H9 (cell line): ENCODE data around the gene ZNF627. TPM values are rescaled to one million over a fixed set of nuclear protein-coding genes. Genes with fewer than 3 reads are reported as not detected.

Experiments used
- DNase-seq: peaks from one replicate; pipeline ENCODE4 v3.0.0-alpha.2; 2017
- H2AFZ ChIP-seq: one replicate; pipeline ENCODE4 v1.6.1; 2013; ENCODE audit warnings: mild to moderate bottlenecking, low read length, control low read depth, moderate library complexity
- H2AK5ac ChIP-seq: 2 replicates; pipeline ENCODE4 v1.6.1; 2013; ENCODE audit warnings: low read length, control low read depth, mixed read lengths; ENCODE audit not compliant: insufficient read length
- H2BK120ac ChIP-seq: one replicate; pipeline ENCODE4 v1.6.1; 2013; ENCODE audit warnings: low read depth, mild to moderate bottlenecking, low read length, control low read depth, inconsistent platforms; ENCODE audit not compliant: poor library complexity, severe bottlenecking
- H2BK12ac ChIP-seq: 2 replicates; pipeline ENCODE4 v1.6.1; 2013; ENCODE audit warnings: low read length, control low read depth, mixed read lengths, low read depth; ENCODE audit not compliant: insufficient read length
- H2BK15ac ChIP-seq: 2 replicates; pipeline ENCODE4 v1.6.1; 2013; ENCODE audit warnings: low read depth, low read length, control low read depth
- H2BK20ac ChIP-seq: one replicate; pipeline ENCODE4 v1.6.1; 2013; ENCODE audit warnings: low read depth, mild to moderate bottlenecking, low read length, control low read depth, inconsistent platforms; ENCODE audit not compliant: poor library complexity, severe bottlenecking
- H2BK5ac ChIP-seq: 2 replicates; pipeline ENCODE4 v1.6.1; 2013; ENCODE audit warnings: low read length, control low read depth, mixed read lengths; ENCODE audit not compliant: insufficient read length
- H3K14ac ChIP-seq: 2 replicates; pipeline ENCODE4 v1.6.1; 2013; ENCODE audit warnings: low read length, control low read depth; ENCODE audit not compliant: insufficient read depth
- H3K18ac ChIP-seq: 2 replicates; pipeline ENCODE4 v1.6.1; 2013; ENCODE audit warnings: low read depth, mild to moderate bottlenecking, mixed read lengths, low read length, control low read depth; ENCODE audit not compliant: insufficient read length
- H3K23ac ChIP-seq: 2 replicates; pipeline ENCODE4 v1.6.1; 2013; ENCODE audit warnings: low read length, control low read depth, mixed read lengths, low read depth; ENCODE audit not compliant: insufficient read length
- H3K23me2 ChIP-seq: 2 replicates; pipeline ENCODE4 v1.6.1; 2013; ENCODE audit warnings: low read depth, mild to moderate bottlenecking, mixed read lengths, low read length, control low read depth; ENCODE audit not compliant: insufficient read length, poor library complexity, severe bottlenecking
- H3K27ac ChIP-seq: 2 replicates; pipeline ENCODE4 v1.5.1; 2013; ENCODE audit warnings: low read length, control low read depth, mixed read lengths, low read depth; ENCODE audit not compliant: insufficient read length
- H3K27me3 ChIP-seq: 2 replicates; pipeline ENCODE4 v1.6.1; 2013; ENCODE audit warnings: low read length, control low read depth, inconsistent platforms; ENCODE audit not compliant: insufficient read depth
- H3K4ac ChIP-seq: 2 replicates; pipeline ENCODE4 v1.6.1; 2013; ENCODE audit warnings: low read depth, mild to moderate bottlenecking, control low read depth, inconsistent platforms, low read length, moderate library complexity
- H3K4me1 ChIP-seq: 2 replicates; pipeline ENCODE4 v1.6.1; 2013; ENCODE audit warnings: low read length, control low read depth, inconsistent platforms; ENCODE audit not compliant: insufficient read depth
- H3K4me2 ChIP-seq: 2 replicates; pipeline ENCODE4 v1.6.1; 2013; ENCODE audit warnings: low read length, control low read depth, mixed read lengths; ENCODE audit not compliant: insufficient read length, insufficient read depth
- H3K56ac ChIP-seq: 2 replicates; pipeline ENCODE4 v1.6.1; 2013; ENCODE audit warnings: low read depth, mild to moderate bottlenecking, mixed read lengths, low read length, control low read depth; ENCODE audit not compliant: insufficient read length
- H3K79me1 ChIP-seq: 2 replicates; pipeline ENCODE4 v1.6.1; 2013; ENCODE audit warnings: low read depth, mild to moderate bottlenecking, moderate library complexity, low read length, control low read depth, inconsistent platforms; ENCODE audit not compliant: insufficient read depth, poor library complexity, severe bottlenecking
- H3K79me2 ChIP-seq: 2 replicates; pipeline ENCODE4 v1.6.1; 2013; ENCODE audit warnings: low read length, control low read depth, inconsistent platforms; ENCODE audit not compliant: insufficient read depth
- H3K9ac ChIP-seq: 2 replicates; pipeline ENCODE4 v1.6.1; 2013; ENCODE audit warnings: low read length, control low read depth, mixed read lengths; ENCODE audit not compliant: insufficient read length; ENCODE audit errors: extremely low read depth
- H3K9me3 ChIP-seq: one replicate; pipeline ENCODE4 v1.6.1; 2013; ENCODE audit warnings: low read depth, low read length, inconsistent platforms; ENCODE audit not compliant: control insufficient read depth
- H3T11ph ChIP-seq: one replicate; pipeline ENCODE4 v1.6.1; 2013; ENCODE audit warnings: mild to moderate bottlenecking, low read length, control low read depth, inconsistent platforms
- H4K20me1 ChIP-seq: one replicate; pipeline ENCODE4 v1.6.1; 2013; ENCODE audit not compliant: control insufficient read depth, insufficient read length, insufficient read depth
- H4K5ac ChIP-seq: 2 replicates; pipeline ENCODE4 v1.6.1; 2013; ENCODE audit warnings: low read depth, mild to moderate bottlenecking, mixed read lengths, low read length, control low read depth; ENCODE audit not compliant: insufficient read length
- H4K8ac ChIP-seq: replicated peaks from 2 replicates; pipeline ENCODE4 v1.6.1; 2013; ENCODE audit warnings: low read length, control low read depth, mixed read lengths, low read depth; ENCODE audit not compliant: insufficient read length
- H4K91ac ChIP-seq: 2 replicates; pipeline ENCODE4 v1.6.1; 2013; ENCODE audit warnings: low read depth, mild to moderate bottlenecking, moderate library complexity, mixed read lengths, low read length, control low read depth; ENCODE audit not compliant: insufficient read length
- H3K27ac Mint-ChIP-seq, 3 experiments: 2 replicates in 2 of 3; 3 replicates in 1 of 3; pipeline ENCODE4 v1.8.0; 2020 to 2021; ENCODE audit warnings: mixed read lengths in 3 of 3, mild to moderate bottlenecking in 1 of 3, moderate library complexity in 1 of 3
- H3K27me3 Mint-ChIP-seq: 2 replicates; pipeline ENCODE4 v1.8.0; 2021; ENCODE audit warnings: low read depth, mild to moderate bottlenecking, moderate library complexity, mixed read lengths
- H3K36me3 Mint-ChIP-seq, 3 experiments: 2 replicates in 2 of 3; 3 replicates in 1 of 3; pipeline ENCODE4 v1.8.0; 2020 to 2021; ENCODE audit warnings: low read depth in 3 of 3, mixed read lengths in 3 of 3; ENCODE audit not compliant: insufficient read depth in 1 of 3
- H3K4me1 Mint-ChIP-seq, 2 experiments: 2 replicates each; pipeline ENCODE4 v1.8.0; 2020; ENCODE audit warnings: mixed read lengths in 2 of 2
- H3K4me3 Mint-ChIP-seq, 2 experiments: 2 replicates in 1 of 2; 3 replicates in 1 of 2; pipeline ENCODE4 v1.8.0; 2020 to 2021; ENCODE audit warnings: mild to moderate bottlenecking in 2 of 2, mixed read lengths in 2 of 2, moderate library complexity in 1 of 2
- H3K9me3 Mint-ChIP-seq, 2 experiments: 2 replicates in 1 of 2; 3 replicates in 1 of 2; pipeline ENCODE4 v1.8.0; 2020; ENCODE audit warnings: mild to moderate bottlenecking in 2 of 2, mixed read lengths in 2 of 2, moderate library complexity in 1 of 2
- CTCF ChIP-seq: fragments of 200-600 bp; sonication (generic); conservative IDR thresholded peaks from 3 replicates; pipeline ENCODE4 v1.8.0; 2021; ENCODE audit warnings: antibody characterized with exemption, mild to moderate bottlenecking
- WGBS: extraction: QIAGEN DNeasy Blood & Tissue Kit; methylation state at CpG from one replicate; pipeline ENCODE4 v1.1.7; 2013; ENCODE audit warnings: missing lambda C conversion rate, low lambda C conversion rate, mixed read lengths; ENCODE audit not compliant: insufficient read length; ENCODE audit errors: extremely low coverage; 5-methylcytosine and 5-hydroxymethylcytosine counted together
- total RNA-seq: library from RNA; stranded (reverse); gene quantifications from 2 replicates; pipeline ENCODE4 v1.2.1, GENCODE V29; 2021

Gene ZNF627
- total RNA-seq, 1 experiment from 2014 or later, result 12.8 TPM

- Histone ChIP-seq H2AK5ac (no peak overlapping the region), H3K9me3 (no peaks in the 10 kb centered on the region), H2BK120ac (no peak overlapping the region), H2BK12ac (no peak overlapping the region), H4K91ac (no peak overlapping the region), H3K14ac (no peak overlapping the region), H4K8ac (no peak overlapping the region), H3K79me2 (no peaks in the 10 kb centered on the region), H3K4me2 (no peak overlapping the region), H4K20me1 (no peaks in the 10 kb centered on the region), H3K4ac (no peak overlapping the region), H3K23me2 (peaks cover 3% of the 10 kb centered on the region), H3K9ac (no peak overlapping the region), H3K27ac (no peak overlapping the region), H2AFZ (no peak overlapping the region), H2BK20ac (no peak overlapping the region), H3K79me1 (no peaks in the 10 kb centered on the region), H2BK15ac (no peak overlapping the region), H3K18ac (no peak overlapping the region), H3T11ph (no peak overlapping the region), H4K5ac (no peak overlapping the region), H3K27me3 (no peaks in the 10 kb centered on the region), H2BK5ac (no peak overlapping the region), H3K56ac (no peak overlapping the region), H3K23ac (no peak overlapping the region), H3K4me1 (no peaks in the 10 kb centered on the region; the same call in 1 of the 2 replicates)
- no peak overlapping the region for H3K27ac Mint-ChIP-seq
- DNase-seq, result no peak
- no peak overlapping the region for H3K4me3 Mint-ChIP-seq
- H3K27me3 Mint-ChIP-seq, result peaks cover 34% of the 10 kb centered on the region
- peaks cover 17 to 28% of the 10 kb centered on the region in 2 experiments for H3K4me1 Mint-ChIP-seq
- H3K9me3 Mint-ChIP-seq, result peaks cover 5 to 8% of the 10 kb centered on the region in 2 experiments; a peak in 4 of 5 replicates
- H3K36me3 Mint-ChIP-seq, result peaks cover under 1 to 2% (median under 1%) of the 10 kb centered on the region in 3 experiments; a peak in 3 of 7 replicates
- no peak for TF ChIP-seq CTCF
- no CpG with 5 or more reads among the region's 15 CpGs for WGBS
Measured at GRCh38 chr19:11626252-11626651, 29.0 kb downstream of the ZNF627 start.
